Activated CD4-positive, alpha-beta T cell treated with anti-CD3 and anti-CD28 coated beads, Interleukin-2, amount 10 ng/mL, durations not matched to agents 7 days and 5 days (primary cell): ENCODE data around the gene AREL1. TPM values are rescaled to one million over a fixed set of nuclear protein-coding genes. Genes with fewer than 3 reads are reported as not detected.

Source experiments
- CTCF ChIA-PET: fragments of 350-600 bp; sonication (Branson Sonifier 250); formaldehyde crosslinking; loops from one replicate; lab custom pipeline; 2021; ENCODE audit warnings: antibody characterized with exemption; lab: Charles Lee
- POLR2A ChIA-PET: fragments of 350-600 bp; sonication (Branson Sonifier 250); formaldehyde crosslinking; loops from one replicate; lab custom pipeline; 2021; ENCODE audit warnings: antibody characterized with exemption; lab: Charles Lee
- DNase-seq: peaks from one replicate; pipeline ENCODE4 v3.0.0-alpha.2; 2020
- H3K27ac Mint-ChIP-seq: one replicate; pipeline ENCODE4 v1.8.0; 2021; ENCODE audit warnings: mild to moderate bottlenecking, moderate library complexity, mixed read lengths
- H3K27me3 Mint-ChIP-seq: one replicate; pipeline ENCODE4 v1.8.0; 2021; ENCODE audit warnings: mixed read lengths
- H3K36me3 Mint-ChIP-seq: one replicate; pipeline ENCODE4 v1.8.0; 2021; ENCODE audit warnings: low read depth, mixed read lengths
- H3K4me1 Mint-ChIP-seq: one replicate; pipeline ENCODE4 v1.8.0; 2021; ENCODE audit warnings: mixed read lengths
- H3K4me3 Mint-ChIP-seq: one replicate; pipeline ENCODE4 v1.8.0; 2021; ENCODE audit warnings: mild to moderate bottlenecking, moderate library complexity, mixed read lengths
- H3K9me3 Mint-ChIP-seq: one replicate; pipeline ENCODE4 v1.8.0; 2021; ENCODE audit warnings: mixed read lengths
- total RNA-seq, 2 experiments: library from RNA; stranded (reverse); gene quantifications; one replicate each; pipeline ENCODE4 v1.2.3, GENCODE V29; 2021

Gene AREL1
- total RNA-seq, 2 experiments from 2014 or later: 44.1 to 44.2 TPM

DNA sequence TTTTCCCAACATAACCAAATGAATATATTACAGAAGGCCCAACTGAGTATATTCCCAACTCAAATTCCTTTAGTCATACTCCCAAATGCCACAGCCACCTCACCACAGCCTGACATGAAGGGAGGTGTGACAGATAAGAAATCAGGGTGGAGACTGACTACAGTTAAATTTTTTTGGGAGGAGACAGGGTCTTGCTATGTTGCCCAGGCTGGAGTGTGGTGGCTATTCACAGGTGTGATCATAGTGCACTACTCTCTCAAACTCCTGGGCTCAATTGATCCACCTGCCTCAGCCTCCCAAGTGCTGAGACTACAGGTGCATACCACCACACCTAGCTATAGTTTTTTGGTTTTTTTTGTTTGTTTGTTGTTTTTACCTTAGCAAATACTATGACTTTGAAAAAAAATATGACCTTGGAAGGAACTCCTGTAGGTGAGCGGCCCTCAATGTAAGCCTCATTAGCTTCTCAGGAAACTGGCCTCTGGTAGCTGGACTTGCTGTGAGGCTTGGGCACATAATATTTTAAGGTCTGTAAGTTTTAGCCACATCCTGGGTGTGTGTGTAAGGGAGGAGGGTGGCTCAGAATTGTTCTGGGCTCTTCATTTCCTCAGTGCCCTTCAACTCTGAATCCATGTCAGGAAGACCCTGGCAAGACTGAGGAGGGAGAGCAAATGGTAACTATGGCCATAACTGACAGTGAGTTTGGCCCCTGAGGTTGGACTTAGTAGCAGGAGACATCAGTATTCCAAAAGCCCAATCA is 61.8 kb downstream of the AREL1 start:
- H3K27me3 Mint-ChIP-seq: no peaks in the 10 kb centered on the region
- peaks cover 4% of the 10 kb centered on the region for H3K4me1 Mint-ChIP-seq
- no peaks in the 10 kb centered on the region for H3K36me3 Mint-ChIP-seq
- no peaks in the 10 kb centered on the region for H3K9me3 Mint-ChIP-seq
- no peak overlapping the region for H3K27ac Mint-ChIP-seq
- H3K4me3 Mint-ChIP-seq: no peak overlapping the region
- DNase-seq: no peak
- POLR2A ChIA-PET: no interaction called here
- CTCF ChIA-PET: interaction anchor here (1.2 to 1.8 kb wide), 4 partner anchors 8 to 39 kb away, joined by 4 to 6 read pairs (median 4); partner anchors contain the start of gene LTBP2

- POLR2A ChIA-PET: interaction anchor here (1.1 kb wide), 1 partner anchor 16 kb away, joined by 7 read pairs; no protein-coding TSS in a partner anchor
- CTCF ChIA-PET: interaction anchor here (0.6 to 2.3 kb wide), 5 partner anchors 10 to 1559 kb away, joined by 3 to 8 read pairs (median 3); no protein-coding TSS in a partner anchor
- H3K4me1 Mint-ChIP-seq: peaks cover 4% of the 10 kb centered on the region
- no peak for DNase-seq
- H3K27ac Mint-ChIP-seq: no peak overlapping the region
- H3K9me3 Mint-ChIP-seq: no peaks in the 10 kb centered on the region
- no peaks in the 10 kb centered on the region for H3K36me3 Mint-ChIP-seq
- H3K27me3 Mint-ChIP-seq: no peaks in the 10 kb centered on the region
- no peak overlapping the region for H3K4me3 Mint-ChIP-seq
Measured at GRCh38 chr14:74649673-74650072, 63.2 kb downstream of the AREL1 start.

- H3K9me3 Mint-ChIP-seq: no peaks in the 10 kb centered on the region
- CTCF ChIA-PET: interaction anchor here (1.5 to 2.3 kb wide), 3 partner anchors 10 to 101 kb away, joined by 3 to 8 read pairs (median 3); no protein-coding TSS in a partner anchor
Measured at GRCh38 chr14:74649167-74649566, 63.7 kb downstream of the AREL1 start.

GRCh38 chr14:74648601-74649000 is 64.3 kb downstream of the AREL1 start:
- Mint-ChIP-seq H3K36me3 (no peaks in the 10 kb centered on the region), H3K4me3 (no peak overlapping the region), H3K27me3 (no peaks in the 10 kb centered on the region), H3K9me3 (no peaks in the 10 kb centered on the region), H3K27ac (no peak overlapping the region), H3K4me1 (peaks cover 4% of the 10 kb centered on the region)
- ChIA-PET CTCF (interaction anchor here (2.3 kb wide), 1 partner anchor 19 kb away, joined by 8 read pairs; no protein-coding TSS in a partner anchor), POLR2A (no interaction called here)
- no peak for DNase-seq

More at GRCh38 chr14:74649167-74649566, 63.7 kb downstream of the AREL1 start:
- Mint-ChIP-seq H3K27ac (no peak overlapping the region), H3K4me1 (peaks cover 4% of the 10 kb centered on the region), H3K36me3 (no peaks in the 10 kb centered on the region), H3K4me3 (no peak overlapping the region), H3K27me3 (no peaks in the 10 kb centered on the region)
- no peak for DNase-seq
- POLR2A ChIA-PET: no interaction called here

DNA sequence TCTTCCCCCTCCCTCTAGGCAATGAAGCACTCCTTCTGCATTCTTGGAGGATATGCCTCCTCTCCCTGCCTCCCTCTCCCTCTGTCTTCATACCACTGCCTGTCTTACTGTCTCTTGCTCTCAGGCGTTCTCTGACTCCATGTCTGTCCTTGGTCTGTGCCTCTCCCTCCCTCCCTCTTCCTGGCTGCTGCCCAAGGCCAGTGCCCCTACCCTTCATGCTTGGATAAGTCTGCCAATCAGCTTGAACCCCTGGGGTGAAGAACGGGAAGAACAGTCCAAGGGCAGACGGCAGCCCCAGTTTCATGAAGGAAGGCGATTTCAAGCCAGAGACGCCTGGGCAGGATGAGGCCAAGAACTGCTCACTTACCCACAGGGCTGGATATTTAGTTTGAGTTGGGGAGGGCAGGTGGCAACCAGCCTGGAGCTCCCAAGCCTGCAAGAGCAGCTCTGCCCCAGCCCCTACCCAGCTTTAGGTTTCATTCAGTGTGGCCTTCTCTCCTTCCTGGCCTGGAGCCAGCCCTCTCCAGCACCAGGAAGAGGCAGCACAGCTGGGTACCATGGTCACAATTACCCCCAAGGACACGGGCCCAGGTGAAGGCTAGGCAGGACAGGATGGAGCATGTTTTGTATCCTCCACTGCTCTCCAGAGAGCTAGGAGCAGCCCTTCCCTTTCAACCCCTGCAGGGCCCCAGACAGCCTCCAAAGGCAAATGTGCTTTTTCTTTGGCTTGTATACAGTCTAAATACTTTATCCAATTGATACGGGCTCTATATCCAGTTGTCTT is 65.0 kb downstream of the AREL1 start:
- no peak overlapping the region for H3K27ac Mint-ChIP-seq
- POLR2A ChIA-PET: no interaction called here

DNA sequence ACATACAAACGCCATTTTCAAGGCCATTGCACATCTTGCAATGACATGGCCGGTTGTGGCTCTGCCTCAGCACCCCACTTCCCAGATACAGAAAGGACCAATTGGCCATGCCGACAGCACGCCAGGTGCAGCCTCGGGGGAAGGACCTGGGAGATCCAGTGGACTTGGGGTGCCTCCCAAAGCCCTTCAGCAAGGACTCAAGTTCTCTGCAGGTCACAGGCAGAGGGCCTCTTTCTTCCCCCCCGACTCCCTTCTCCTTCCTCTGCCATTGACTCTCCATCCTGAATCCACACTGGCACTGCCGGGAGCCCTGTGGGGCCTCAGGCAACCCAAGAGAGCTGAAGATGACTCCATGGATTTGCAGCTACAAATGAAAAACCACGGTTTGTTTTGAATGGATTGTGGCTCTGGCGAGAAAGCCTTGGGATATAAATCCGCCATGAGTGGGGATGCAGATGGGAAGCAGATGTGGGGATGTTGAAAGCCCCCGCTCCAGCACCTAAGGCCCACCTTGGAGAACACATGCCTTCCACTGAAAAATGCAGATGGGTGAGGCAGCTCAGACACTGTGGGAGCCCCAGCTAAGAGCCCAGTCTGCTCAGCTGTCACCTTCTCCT is 65.7 kb downstream of the AREL1 start:
- no peak for DNase-seq

More for the DNA sequence above, 65.0 kb downstream of the AREL1 start:
- peaks cover 4% of the 10 kb centered on the region for H3K4me1 Mint-ChIP-seq
- H3K36me3 Mint-ChIP-seq: no peaks in the 10 kb centered on the region
- CTCF ChIA-PET: interaction anchor here (2.3 kb wide), 1 partner anchor 20 kb away, joined by 8 read pairs; no protein-coding TSS in a partner anchor
- H3K27me3 Mint-ChIP-seq: no peaks in the 10 kb centered on the region
- no peaks in the 10 kb centered on the region for H3K9me3 Mint-ChIP-seq
- H3K4me3 Mint-ChIP-seq: no peak overlapping the region
- DNase-seq: no peak

GRCh38 chr14:74645756-74646470 is 67.0 kb downstream of the AREL1 start:
- H3K4me3 Mint-ChIP-seq: no peak overlapping the region
- H3K9me3 Mint-ChIP-seq: no peaks in the 10 kb centered on the region
- CTCF ChIA-PET: interaction anchor here (0.9 to 1.0 kb wide), 2 partner anchors 10 to 11 kb away, joined by 3 read pairs; no protein-coding TSS in a partner anchor
- POLR2A ChIA-PET: no interaction called here
- no peaks in the 10 kb centered on the region for H3K36me3 Mint-ChIP-seq
- no peak overlapping the region for H3K27ac Mint-ChIP-seq
- DNase-seq: no peak
- no peaks in the 10 kb centered on the region for H3K27me3 Mint-ChIP-seq
- peaks cover 1% of the 10 kb centered on the region for H3K4me1 Mint-ChIP-seq

More for the DNA sequence above, 65.7 kb downstream of the AREL1 start:
- Mint-ChIP-seq H3K4me1 (peaks cover 4% of the 10 kb centered on the region), H3K9me3 (no peaks in the 10 kb centered on the region), H3K27me3 (no peaks in the 10 kb centered on the region), H3K27ac (no peak overlapping the region), H3K36me3 (no peaks in the 10 kb centered on the region), H3K4me3 (no peak overlapping the region)
- CTCF ChIA-PET: no interaction called here
- POLR2A ChIA-PET: no interaction called here

DNA sequence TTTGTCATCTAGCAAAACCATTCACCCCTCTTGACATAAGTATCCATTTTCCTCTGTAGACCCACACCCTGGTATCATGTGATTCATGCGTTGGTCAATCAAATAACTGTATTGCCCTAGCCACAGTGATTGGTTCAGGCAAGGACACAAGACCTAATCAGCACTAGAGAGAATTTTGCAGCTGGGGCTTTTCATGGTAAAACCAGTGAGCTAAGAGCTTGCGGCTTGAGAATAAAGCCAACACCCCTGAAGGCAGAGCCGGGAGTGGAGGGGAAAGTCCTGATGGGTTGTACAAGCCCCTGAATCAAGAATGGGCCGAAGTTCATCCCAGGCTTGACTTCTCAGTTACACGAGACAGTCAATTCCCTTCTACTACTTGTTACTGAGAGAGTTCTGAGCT is 67.6 kb downstream of the AREL1 start:
- H3K4me3 Mint-ChIP-seq: no peak overlapping the region
- CTCF ChIA-PET: interaction anchor here (0.9 kb wide), 1 partner anchor 9 kb away, joined by 3 read pairs; no protein-coding TSS in a partner anchor
- POLR2A ChIA-PET: no interaction called here
- no peaks in the 10 kb centered on the region for H3K27me3 Mint-ChIP-seq
- H3K36me3 Mint-ChIP-seq: no peaks in the 10 kb centered on the region
- H3K9me3 Mint-ChIP-seq: no peaks in the 10 kb centered on the region
- DNase-seq: no peak
- H3K4me1 Mint-ChIP-seq: no peaks in the 10 kb centered on the region
- no peak overlapping the region for H3K27ac Mint-ChIP-seq

GRCh38 chr14:74641601-74642391 is 71.1 kb downstream of the AREL1 start:
- H3K4me3 Mint-ChIP-seq: no peak overlapping the region
- H3K4me1 Mint-ChIP-seq: no peaks in the 10 kb centered on the region
- H3K27me3 Mint-ChIP-seq: no peaks in the 10 kb centered on the region
- DNase-seq: no peak
- no peaks in the 10 kb centered on the region for H3K9me3 Mint-ChIP-seq
- H3K36me3 Mint-ChIP-seq: no peaks in the 10 kb centered on the region
- CTCF ChIA-PET: interaction anchor here (0.7 to 1.7 kb wide), 5 partner anchors 10 to 33 kb away, joined by 3 to 6 read pairs (median 4); partner anchors contain the start of gene LTBP2
- no peak overlapping the region for H3K27ac Mint-ChIP-seq
- POLR2A ChIA-PET: no interaction called here

- no peaks in the 10 kb centered on the region for H3K36me3 Mint-ChIP-seq
- no peak for DNase-seq
- no peak overlapping the region for H3K4me3 Mint-ChIP-seq
- no peaks in the 10 kb centered on the region for H3K9me3 Mint-ChIP-seq
- POLR2A ChIA-PET: no interaction called here
- CTCF ChIA-PET: interaction anchor here (0.6 to 1.5 kb wide), 3 partner anchors 11 to 114 kb away, joined by 3 to 4 read pairs (median 4); partner anchors contain the start of gene LTBP2
- H3K4me1 Mint-ChIP-seq: no peaks in the 10 kb centered on the region
- no peak overlapping the region for H3K27ac Mint-ChIP-seq
- peaks cover 5% of the 10 kb centered on the region for H3K27me3 Mint-ChIP-seq
Measured at GRCh38 chr14:74638966-74639365, 73.9 kb downstream of the AREL1 start.

- Mint-ChIP-seq H3K27me3 (peaks cover 5% of the 10 kb centered on the region), H3K36me3 (no peaks in the 10 kb centered on the region), H3K27ac (no peak overlapping the region), H3K4me3 (no peak overlapping the region), H3K9me3 (no peaks in the 10 kb centered on the region), H3K4me1 (no peaks in the 10 kb centered on the region)
- ChIA-PET POLR2A (no interaction called here), CTCF (interaction anchor here (0.6 to 1.5 kb wide), 4 partner anchors 10 to 115 kb away, joined by 3 to 4 read pairs (median 4); partner anchors contain the start of gene LTBP2)
- DNase-seq: no peak
Measured at GRCh38 chr14:74638066-74638465, 74.8 kb downstream of the AREL1 start.
